ENCODE data around the gene SMARCA2.

The SMARCA2 gene

DNA sequence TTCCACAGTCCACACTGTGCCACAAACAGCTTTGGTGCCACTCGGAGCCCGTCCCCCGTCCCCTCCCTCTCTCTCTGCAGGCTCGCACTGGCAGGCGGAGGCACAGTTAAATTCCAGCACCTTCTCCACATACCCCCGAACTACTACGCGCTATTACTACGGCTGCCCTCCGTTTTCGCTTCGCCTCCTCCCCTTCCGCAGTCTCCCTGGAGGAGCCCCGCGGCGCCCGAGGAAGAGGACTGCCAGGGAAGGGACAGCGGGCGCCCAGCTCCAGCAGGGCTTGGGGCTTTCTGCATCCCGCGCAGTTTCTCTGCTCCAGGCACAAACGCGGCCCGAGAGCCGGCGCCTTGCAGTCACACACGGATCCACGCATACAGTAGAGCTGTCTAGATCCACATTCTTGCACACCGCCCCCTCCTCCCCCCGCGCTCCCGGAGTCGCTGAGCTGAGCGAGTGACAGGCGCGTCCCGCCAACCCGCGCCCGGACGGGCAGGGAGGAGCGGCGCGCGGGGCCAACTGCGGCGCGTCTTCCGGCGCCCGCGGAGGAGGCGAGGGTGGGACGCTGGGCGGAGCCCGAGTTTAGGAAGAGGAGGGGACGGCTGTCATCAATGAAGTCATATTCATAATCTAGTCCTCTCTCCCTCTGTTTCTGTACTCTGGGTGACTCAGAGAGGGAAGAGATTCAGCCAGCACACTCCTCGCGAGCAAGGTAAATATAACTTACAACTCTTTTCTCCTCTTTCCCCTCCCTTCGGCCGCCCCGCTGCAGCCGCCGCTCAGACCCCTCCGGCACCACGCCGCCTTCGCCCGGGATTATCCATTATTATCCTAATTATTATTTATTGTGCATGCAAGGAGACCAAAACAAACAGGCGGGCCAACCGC lies at the start of gene SMARCA2:
Gene SMARCA2, plus strand, starts transcription at position 652 of the 885 bp plus-strand sequence. CDS start 13,676 bp downstream, outside the sequence.
- Histone ChIP-seq H3K4me1 (ENCODE audit: control insufficient read depth in 5 of 5, insufficient read depth in 5 of 5, low read length in 5 of 5) (peaks cover 0 to 47% (median 35%) of the 10 kb centered on the region in 5 donors), H3K9me3 (ENCODE audit: control insufficient read depth in 5 of 5, low read length in 5 of 5) (no peaks in the 10 kb centered on the region), H3K27ac (ENCODE audit: low read depth, low read length) (peak within 1 kb of the TSS; percentile 97), H3K9ac (ENCODE audit: low read length in 5 of 5) (peak within 1 kb of the TSS; percentile 92 to 96 (median 92)), H3K36me3 (ENCODE audit: control insufficient read depth in 5 of 5, insufficient read depth in 5 of 5, low read length in 5 of 5) (no peaks in the 10 kb centered on the region), H3K4me3 (ENCODE audit: low read depth in 1 of 5, low read length in 5 of 5) (peak within 1 kb of the TSS; percentile 91 to 96 (median 93)), H3K27me3 (ENCODE audit: control insufficient read depth in 5 of 5, insufficient read depth in 4 of 5, low read length in 5 of 5) (no peaks in the 10 kb centered on the region)

DNA sequence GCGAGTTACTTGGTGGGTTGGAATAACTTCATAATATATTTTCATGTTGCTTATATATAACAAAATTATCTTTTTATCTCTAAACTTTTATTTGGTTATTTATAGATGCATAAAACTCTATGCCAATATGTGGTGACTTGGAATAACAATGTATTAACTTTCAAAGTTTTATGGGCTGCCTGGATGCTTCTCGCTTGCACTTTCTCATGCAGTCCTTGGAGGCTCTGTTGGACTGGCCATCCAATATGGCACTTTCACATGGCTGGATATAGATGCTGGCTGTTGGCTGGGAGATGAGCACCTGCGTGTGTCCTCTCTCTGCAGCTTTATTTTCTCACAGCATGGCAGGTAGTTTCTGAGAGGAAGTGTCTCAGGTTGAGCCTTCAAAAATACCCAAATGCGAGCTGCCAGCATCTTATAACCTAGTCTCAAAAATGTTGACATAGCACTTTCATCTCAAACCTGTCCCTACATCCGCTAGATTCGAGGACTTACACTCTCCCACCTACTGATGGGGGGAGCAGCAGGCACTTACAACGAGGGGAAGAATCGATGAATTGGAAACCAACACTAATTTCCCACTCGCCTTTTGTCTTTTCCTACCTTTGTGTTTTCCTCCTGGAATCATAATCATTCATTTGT lies 48.3 kb upstream of the SMARCA2 start:
- Histone ChIP-seq H3K9ac (ENCODE audit: low read length in 5 of 5) (no peak overlapping the region), H3K27ac (ENCODE audit: low read depth, low read length) (no peak overlapping the region), H3K36me3 (ENCODE audit: control insufficient read depth in 5 of 5, insufficient read depth in 5 of 5, low read length in 5 of 5) (peaks cover 0 to 4% (median 0%) of the 10 kb centered on the region in 5 donors), H3K9me3 (ENCODE audit: control insufficient read depth in 5 of 5, low read length in 5 of 5) (no peaks in the 10 kb centered on the region), H3K4me3 (ENCODE audit: low read depth in 1 of 5, low read length in 5 of 5) (no peak overlapping the region), H3K27me3 (ENCODE audit: control insufficient read depth in 5 of 5, insufficient read depth in 4 of 5, low read length in 5 of 5) (no peaks in the 10 kb centered on the region), H3K4me1 (ENCODE audit: control insufficient read depth in 5 of 5, insufficient read depth in 5 of 5, low read length in 5 of 5) (no peaks in the 10 kb centered on the region)

DNA sequence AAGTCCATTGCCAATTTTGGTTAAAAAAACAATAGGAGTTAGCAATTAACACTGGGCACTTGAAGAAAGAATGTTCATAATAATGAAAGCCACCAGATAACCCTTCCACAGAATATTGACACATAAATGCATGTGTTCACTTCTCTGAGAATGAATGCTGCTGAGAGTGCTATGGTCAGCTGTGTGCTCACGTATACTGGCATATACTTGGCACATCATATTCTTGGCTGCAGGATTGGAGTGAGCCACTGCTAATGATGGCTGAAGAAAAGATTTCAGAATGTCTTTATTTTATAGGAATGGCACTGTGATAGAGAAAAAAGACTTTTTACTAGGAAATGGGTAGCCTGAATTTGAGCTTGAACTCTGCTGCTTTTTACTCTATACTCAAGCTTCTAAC lies 46.0 kb upstream of the SMARCA2 start:
- H3K27me3 ChIP-seq (ENCODE audit: control insufficient read depth in 5 of 5, insufficient read depth in 4 of 5, low read length in 5 of 5), result no peaks in the 10 kb centered on the region
- no peaks in the 10 kb centered on the region for H3K4me1 ChIP-seq (ENCODE audit: control insufficient read depth in 5 of 5, insufficient read depth in 5 of 5, low read length in 5 of 5)
- H3K36me3 ChIP-seq (ENCODE audit: control insufficient read depth in 5 of 5, insufficient read depth in 5 of 5, low read length in 5 of 5), result no peaks in the 10 kb centered on the region
- H3K9ac ChIP-seq (ENCODE audit: low read length in 5 of 5), result no peak overlapping the region
- no peak overlapping the region for H3K27ac ChIP-seq (ENCODE audit: low read depth, low read length)
- no peak overlapping the region for H3K4me3 ChIP-seq (ENCODE audit: low read depth in 1 of 5, low read length in 5 of 5)
- no peaks in the 10 kb centered on the region for H3K9me3 ChIP-seq (ENCODE audit: control insufficient read depth in 5 of 5, low read length in 5 of 5)

DNA sequence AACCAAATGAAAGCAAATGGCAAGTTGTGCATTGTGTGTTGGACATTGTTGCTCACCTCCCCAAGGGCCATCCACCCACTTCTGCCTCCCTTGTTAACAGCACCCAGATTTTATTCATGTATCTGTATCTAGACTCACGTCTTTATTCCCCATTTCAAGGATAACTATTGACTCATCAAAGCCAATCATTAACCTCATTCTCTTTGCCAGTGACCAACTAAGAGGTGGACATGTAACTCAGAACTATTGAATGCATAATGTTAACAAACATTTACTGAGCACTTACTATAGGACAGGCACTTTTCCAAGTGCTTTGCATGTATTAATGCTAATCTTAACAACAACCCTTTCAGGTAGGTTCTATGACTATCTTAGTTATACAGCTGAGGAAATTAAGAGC lies 45.2 kb upstream of the SMARCA2 start:
- Histone ChIP-seq H3K27ac (ENCODE audit: low read depth, low read length) (no peak overlapping the region), H3K4me1 (ENCODE audit: control insufficient read depth in 5 of 5, insufficient read depth in 5 of 5, low read length in 5 of 5) (no peaks in the 10 kb centered on the region), H3K9me3 (ENCODE audit: control insufficient read depth in 5 of 5, low read length in 5 of 5) (no peaks in the 10 kb centered on the region), H3K27me3 (ENCODE audit: control insufficient read depth in 5 of 5, insufficient read depth in 4 of 5, low read length in 5 of 5) (no peaks in the 10 kb centered on the region), H3K4me3 (ENCODE audit: low read depth in 1 of 5, low read length in 5 of 5) (no peak overlapping the region), H3K9ac (ENCODE audit: low read length in 5 of 5) (no peak overlapping the region), H3K36me3 (ENCODE audit: control insufficient read depth in 5 of 5, insufficient read depth in 5 of 5, low read length in 5 of 5) (no peaks in the 10 kb centered on the region)

DNA sequence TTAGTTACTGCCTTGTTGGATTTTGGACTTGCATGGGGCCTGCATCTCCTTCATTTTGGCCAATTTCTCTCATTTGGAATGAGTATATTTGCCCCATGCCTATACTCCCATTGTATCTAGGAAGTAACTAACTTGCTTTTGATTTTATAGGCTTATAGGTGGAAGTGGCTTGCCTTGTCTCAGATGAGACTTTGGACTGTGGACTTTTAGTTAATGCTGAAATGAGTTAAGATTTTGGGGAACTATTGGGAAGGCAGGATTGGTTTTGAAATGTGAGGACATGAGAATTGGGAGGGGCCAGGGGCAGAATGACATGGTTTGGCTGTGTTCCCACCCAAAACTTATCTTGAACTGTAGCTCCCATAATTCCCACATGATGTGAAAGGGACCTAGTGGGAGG lies 42.5 kb upstream of the SMARCA2 start:
- Histone ChIP-seq H3K4me1 (ENCODE audit: control insufficient read depth in 5 of 5, insufficient read depth in 5 of 5, low read length in 5 of 5) (no peaks in the 10 kb centered on the region), H3K36me3 (ENCODE audit: control insufficient read depth in 5 of 5, insufficient read depth in 5 of 5, low read length in 5 of 5) (no peaks in the 10 kb centered on the region), H3K27ac (ENCODE audit: low read depth, low read length) (no peak overlapping the region), H3K27me3 (ENCODE audit: control insufficient read depth in 5 of 5, insufficient read depth in 4 of 5, low read length in 5 of 5) (no peaks in the 10 kb centered on the region), H3K9ac (ENCODE audit: low read length in 5 of 5) (no peak overlapping the region), H3K9me3 (ENCODE audit: control insufficient read depth in 5 of 5, low read length in 5 of 5) (no peaks in the 10 kb centered on the region), H3K4me3 (ENCODE audit: low read depth in 1 of 5, low read length in 5 of 5) (no peak overlapping the region)

DNA sequence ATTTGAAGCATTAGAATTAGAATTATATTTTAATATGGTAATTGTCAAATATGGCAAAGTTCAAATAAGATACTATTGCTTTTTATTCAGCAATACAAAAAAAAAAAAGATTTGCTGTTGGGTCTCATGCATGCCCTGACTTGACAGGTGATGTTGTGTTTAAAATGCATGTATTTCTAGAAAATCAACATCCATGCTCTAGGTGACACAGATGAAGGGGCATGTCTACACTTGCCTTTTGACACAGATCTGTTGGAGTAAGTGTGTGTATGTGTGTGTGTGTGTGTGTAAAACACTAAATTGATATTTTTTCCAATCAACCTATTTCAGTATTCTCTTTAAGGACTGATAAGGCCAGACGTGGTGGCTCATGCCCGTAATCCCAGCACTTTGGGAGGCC lies 38.1 kb upstream of the SMARCA2 start:
- Histone ChIP-seq H3K4me1 (ENCODE audit: control insufficient read depth in 5 of 5, insufficient read depth in 5 of 5, low read length in 5 of 5) (peaks cover 0 to 21% (median 20%) of the 10 kb centered on the region in 5 donors), H3K27ac (ENCODE audit: low read depth, low read length) (no peak overlapping the region)

DNA sequence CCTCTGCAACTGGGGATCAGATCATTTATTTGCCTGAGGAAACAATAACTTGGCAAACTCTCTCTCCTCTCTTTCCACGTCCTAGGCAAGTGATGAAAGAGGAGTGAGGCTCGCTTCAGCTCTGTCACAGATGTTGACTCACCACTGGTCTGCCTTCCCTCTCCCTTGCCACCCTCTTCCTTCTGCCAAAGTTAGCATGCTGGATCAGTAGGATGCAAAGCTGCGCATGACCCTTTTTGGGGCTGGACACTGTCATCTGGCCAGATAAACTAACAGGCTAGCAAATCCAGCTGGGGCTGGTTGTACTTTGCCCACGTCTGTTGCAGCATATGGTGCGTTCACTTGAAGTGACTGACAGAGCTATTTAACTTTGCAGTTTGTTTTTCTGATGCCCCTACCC lies 36.2 kb upstream of the SMARCA2 start:
- Histone ChIP-seq H3K4me1 (ENCODE audit: control insufficient read depth in 5 of 5, insufficient read depth in 5 of 5, low read length in 5 of 5) (peaks cover 0 to 21% (median 20%) of the 10 kb centered on the region in 5 donors), H3K9ac (ENCODE audit: low read length in 5 of 5) (no peak overlapping the region), H3K27me3 (ENCODE audit: control insufficient read depth in 5 of 5, insufficient read depth in 4 of 5, low read length in 5 of 5) (no peaks in the 10 kb centered on the region), H3K9me3 (ENCODE audit: control insufficient read depth in 5 of 5, low read length in 5 of 5) (no peaks in the 10 kb centered on the region), H3K36me3 (ENCODE audit: control insufficient read depth in 5 of 5, insufficient read depth in 5 of 5, low read length in 5 of 5) (no peaks in the 10 kb centered on the region), H3K4me3 (ENCODE audit: low read depth in 1 of 5, low read length in 5 of 5) (no peak overlapping the region), H3K27ac (ENCODE audit: low read depth, low read length) (peak overlapping the region; percentile 83)

More for the DNA sequence above, 38.1 kb upstream of the SMARCA2 start:
- Histone ChIP-seq H3K4me3 (ENCODE audit: low read depth in 1 of 5, low read length in 5 of 5) (no peak overlapping the region), H3K27me3 (ENCODE audit: control insufficient read depth in 5 of 5, insufficient read depth in 4 of 5, low read length in 5 of 5) (no peaks in the 10 kb centered on the region), H3K9ac (ENCODE audit: low read length in 5 of 5) (no peak overlapping the region), H3K36me3 (ENCODE audit: control insufficient read depth in 5 of 5, insufficient read depth in 5 of 5, low read length in 5 of 5) (no peaks in the 10 kb centered on the region), H3K9me3 (ENCODE audit: control insufficient read depth in 5 of 5, low read length in 5 of 5) (no peaks in the 10 kb centered on the region)

DNA sequence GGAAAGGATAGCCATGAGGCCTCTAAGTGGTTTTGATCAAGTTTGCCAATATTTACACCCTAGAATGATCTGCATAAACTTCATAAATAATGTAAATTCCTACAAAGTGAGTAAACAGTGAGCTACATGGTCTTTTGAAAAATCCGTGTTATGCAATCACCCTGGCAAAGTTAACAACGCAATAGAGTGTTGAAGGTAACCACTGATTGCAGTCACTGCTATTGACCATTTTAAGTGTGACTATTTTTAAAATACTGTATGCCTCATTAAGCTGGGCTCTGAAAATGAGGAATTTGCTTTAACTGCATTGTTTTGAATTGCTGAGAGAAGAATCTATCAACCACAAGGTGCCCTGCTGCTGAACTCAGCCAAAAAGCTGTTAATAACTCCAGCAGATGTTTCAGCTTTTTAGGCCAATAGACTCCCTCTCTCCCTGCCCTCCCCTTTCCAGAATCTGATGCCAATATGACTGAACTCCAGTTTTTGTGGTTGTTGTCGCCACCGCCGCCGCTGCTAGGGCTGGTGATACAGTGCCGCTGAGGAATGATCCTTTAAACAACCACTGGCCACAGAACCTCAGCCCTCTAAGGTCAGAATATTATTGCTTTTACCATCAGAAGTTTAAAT lies 35.3 kb upstream of the SMARCA2 start:
- H3K9me3 ChIP-seq (ENCODE audit: control insufficient read depth in 5 of 5, low read length in 5 of 5), result no peaks in the 10 kb centered on the region
- H3K27me3 ChIP-seq (ENCODE audit: control insufficient read depth in 5 of 5, insufficient read depth in 4 of 5, low read length in 5 of 5), result no peaks in the 10 kb centered on the region
- H3K4me1 ChIP-seq (ENCODE audit: control insufficient read depth in 5 of 5, insufficient read depth in 5 of 5, low read length in 5 of 5), result peaks cover 0 to 21% (median 20%) of the 10 kb centered on the region in 5 donors
- H3K4me3 ChIP-seq (ENCODE audit: low read depth in 1 of 5, low read length in 5 of 5), result peak overlapping the region in 3 of 5 donors; percentile 23 to 29 (median 24)
- peak overlapping the region; percentile 83 for H3K27ac ChIP-seq (ENCODE audit: low read depth, low read length)
- no peaks in the 10 kb centered on the region for H3K36me3 ChIP-seq (ENCODE audit: control insufficient read depth in 5 of 5, insufficient read depth in 5 of 5, low read length in 5 of 5)
- peak overlapping the region in 2 of 5 donors; percentile 2 to 30 for H3K9ac ChIP-seq (ENCODE audit: low read length in 5 of 5)

DNA sequence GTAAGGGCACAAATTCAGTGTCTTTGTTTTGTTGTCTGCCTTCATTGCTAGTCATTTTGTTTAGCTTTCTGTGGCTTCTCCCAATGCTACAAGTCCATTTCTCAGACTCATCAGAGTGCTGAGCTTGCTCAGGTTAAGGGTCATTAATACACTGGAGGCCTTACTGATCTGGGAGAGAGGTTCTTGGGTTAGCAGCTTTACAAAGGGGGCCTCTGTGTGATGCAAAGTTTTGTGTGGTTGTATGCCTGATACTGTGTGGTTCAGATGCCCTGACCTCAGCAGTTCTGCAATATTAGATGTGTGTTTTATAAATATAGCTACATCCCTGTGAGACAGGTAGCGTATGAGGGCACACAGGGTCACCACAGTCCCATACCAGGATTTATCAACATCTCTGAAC lies 34.8 kb upstream of the SMARCA2 start:
- H3K27me3 ChIP-seq (ENCODE audit: control insufficient read depth in 5 of 5, insufficient read depth in 4 of 5, low read length in 5 of 5), result no peaks in the 10 kb centered on the region
- H3K9ac ChIP-seq (ENCODE audit: low read length in 5 of 5), result peak overlapping the region in 2 of 5 donors; percentile 2 to 30
- H3K27ac ChIP-seq (ENCODE audit: low read depth, low read length), result peak overlapping the region; percentile 83
- no peaks in the 10 kb centered on the region for H3K9me3 ChIP-seq (ENCODE audit: control insufficient read depth in 5 of 5, low read length in 5 of 5)
- H3K4me3 ChIP-seq (ENCODE audit: low read depth in 1 of 5, low read length in 5 of 5), result peak overlapping the region in 3 of 5 donors; percentile 23 to 29 (median 24)
- H3K4me1 ChIP-seq (ENCODE audit: control insufficient read depth in 5 of 5, insufficient read depth in 5 of 5, low read length in 5 of 5), result peaks cover 0 to 21% (median 20%) of the 10 kb centered on the region in 5 donors
- no peaks in the 10 kb centered on the region for H3K36me3 ChIP-seq (ENCODE audit: control insufficient read depth in 5 of 5, insufficient read depth in 5 of 5, low read length in 5 of 5)

DNA sequence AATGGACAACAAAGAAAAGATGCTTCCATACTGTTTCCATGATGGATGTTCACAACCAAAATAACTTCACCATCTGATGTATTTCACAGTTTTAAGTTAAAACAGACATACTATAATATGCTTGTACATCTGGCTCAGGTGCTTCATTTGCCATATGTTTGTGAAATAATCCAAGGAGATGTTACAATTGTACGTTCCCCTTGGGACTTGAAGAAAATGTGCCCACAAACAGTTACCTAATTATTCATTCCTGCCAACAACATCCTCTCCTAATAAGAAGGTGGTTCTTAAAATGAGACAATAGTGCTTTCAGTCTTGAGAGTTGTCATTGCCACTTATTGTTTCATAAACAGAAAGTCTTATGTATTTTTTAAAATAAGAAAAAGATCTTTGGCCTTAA lies 33.1 kb upstream of the SMARCA2 start:
- no peak overlapping the region for H3K9ac ChIP-seq (ENCODE audit: low read length in 5 of 5)
- H3K4me3 ChIP-seq (ENCODE audit: low read depth in 1 of 5, low read length in 5 of 5), result no peak overlapping the region
- no peaks in the 10 kb centered on the region for H3K9me3 ChIP-seq (ENCODE audit: control insufficient read depth in 5 of 5, low read length in 5 of 5)
- no peaks in the 10 kb centered on the region for H3K36me3 ChIP-seq (ENCODE audit: control insufficient read depth in 5 of 5, insufficient read depth in 5 of 5, low read length in 5 of 5)
- no peak overlapping the region for H3K27ac ChIP-seq (ENCODE audit: low read depth, low read length)
- H3K4me1 ChIP-seq (ENCODE audit: control insufficient read depth in 5 of 5, insufficient read depth in 5 of 5, low read length in 5 of 5), result peaks cover 0 to 21% (median 20%) of the 10 kb centered on the region in 5 donors
- no peaks in the 10 kb centered on the region for H3K27me3 ChIP-seq (ENCODE audit: control insufficient read depth in 5 of 5, insufficient read depth in 4 of 5, low read length in 5 of 5)
